Calu3 (cell line): ENCODE data around the gene GPATCH11. TPM values are rescaled to one million over a fixed set of nuclear protein-coding genes. Genes with fewer than 3 reads are reported as not detected.

ENCODE experiments used
- BruUV-seq: library from RNA; stranded (reverse); fragments of 400-500 nt; replicated peaks from 2 replicates; lab custom pipeline; 2021; lab: Mats Ljungman, UMichigan
- CTCF ChIA-PET: fragments of 300-600 bp; sonication (Branson Sonifier 250); formaldehyde crosslinking; loops from one replicate; lab custom pipeline; 2022; ENCODE audit warnings: antibody characterized with exemption; lab: Charles Lee
- DNase-seq: peaks from one replicate; pipeline ENCODE4 v3.0.0; 2022
- H3K27ac Mint-ChIP-seq: one replicate; pipeline ENCODE4 v1.8.0; 2022; ENCODE audit warnings: mixed read lengths; ENCODE audit not compliant: unreplicated experiment
- H3K27me3 Mint-ChIP-seq: one replicate; pipeline ENCODE4 v1.8.0; 2022; ENCODE audit warnings: mixed read lengths; ENCODE audit not compliant: unreplicated experiment
- H3K36me3 Mint-ChIP-seq: one replicate; pipeline ENCODE4 v1.8.0; 2022; ENCODE audit warnings: mild to moderate bottlenecking, moderate library complexity, mixed read lengths; ENCODE audit not compliant: insufficient read depth, unreplicated experiment
- H3K4me1 Mint-ChIP-seq: one replicate; pipeline ENCODE4 v1.8.0; 2022; ENCODE audit warnings: mild to moderate bottlenecking, low read depth, mixed read lengths; ENCODE audit not compliant: unreplicated experiment
- H3K4me3 Mint-ChIP-seq: one replicate; pipeline ENCODE4 v1.8.0; 2022; ENCODE audit warnings: mild to moderate bottlenecking, low read depth, moderate library complexity, mixed read lengths; ENCODE audit not compliant: unreplicated experiment
- H3K9me3 Mint-ChIP-seq: one replicate; pipeline ENCODE4 v1.8.0; 2022; ENCODE audit warnings: low read depth, mixed read lengths; ENCODE audit not compliant: unreplicated experiment
- CTCF ChIP-seq: fragments of 200-600 bp; IDR thresholded peaks from one replicate; pipeline ENCODE4 v1.8.0; 2022; ENCODE audit warnings: antibody characterized with exemption; ENCODE audit not compliant: unreplicated experiment
- intact Hi-C: fragments of 100-400 bp; cut with micrococcal nuclease; formaldehyde crosslinking; loops from one replicate; pipeline ENCODE4 v1.10.0; 2022; ENCODE audit not compliant: unreplicated experiment
- total RNA-seq: library from RNA; stranded (reverse); gene quantifications from 2 replicates; pipeline ENCODE4 v1.2.3, GENCODE V29; 2022

Gene GPATCH11
- total RNA-seq, 1 experiment from 2014 or later = 5.4 TPM

- no peak for TF ChIP-seq CTCF
- CTCF ChIA-PET = no interaction called here
- Mint-ChIP-seq H3K4me1 (no peaks in the 10 kb centered on the region), H3K9me3 (no peaks in the 10 kb centered on the region), H3K36me3 (peaks cover 9% of the 10 kb centered on the region), H3K27ac (no peak overlapping the region), H3K4me3 (no peak overlapping the region), H3K27me3 (no peaks in the 10 kb centered on the region)
- intact Hi-C loops = no loop called here
- no peak for DNase-seq
- no TSS peak for BruUV-seq
These were observed 15.6 kb upstream of the GPATCH11 start for GRCh38 chr2:37068686-37069085.

GRCh38 chr2:37070931-37071330, 13.4 kb upstream of the GPATCH11 start:
- Mint-ChIP-seq H3K27me3 (no peaks in the 10 kb centered on the region), H3K4me3 (no peak overlapping the region), H3K9me3 (no peaks in the 10 kb centered on the region), H3K4me1 (no peaks in the 10 kb centered on the region), H3K36me3 (no peaks in the 10 kb centered on the region), H3K27ac (no peak overlapping the region)
- no peak for TF ChIP-seq CTCF
- intact Hi-C loops = no loop called here
- CTCF ChIA-PET = no interaction called here
- no peak for DNase-seq
- BruUV-seq = no TSS peak

- H3K36me3 Mint-ChIP-seq = peaks cover 8% of the 10 kb centered on the region
- intact Hi-C loops = no loop called here
- no peaks in the 10 kb centered on the region for H3K4me1 Mint-ChIP-seq
- no peak for DNase-seq
- no peaks in the 10 kb centered on the region for H3K9me3 Mint-ChIP-seq
- no peak for TF ChIP-seq CTCF
- CTCF ChIA-PET = no interaction called here
- no peaks in the 10 kb centered on the region for H3K27me3 Mint-ChIP-seq
- no peak overlapping the region for H3K4me3 Mint-ChIP-seq
- BruUV-seq = no TSS peak
- no peak overlapping the region for H3K27ac Mint-ChIP-seq
These were observed 4.1 kb upstream of the GPATCH11 start for GRCh38 chr2:37080266-37080665.

GRCh38 chr2:37080689-37081088, 3.6 kb upstream of the GPATCH11 start:
- no TSS peak for BruUV-seq
- CTCF ChIA-PET = no interaction called here
- no peak overlapping the region for H3K4me3 Mint-ChIP-seq

More at GRCh38 chr2:37080689-37081088, 3.6 kb upstream of the GPATCH11 start:
- H3K9me3 Mint-ChIP-seq = no peaks in the 10 kb centered on the region
- H3K27ac Mint-ChIP-seq = no peak overlapping the region
- no peaks in the 10 kb centered on the region for H3K27me3 Mint-ChIP-seq
- no peaks in the 10 kb centered on the region for H3K4me1 Mint-ChIP-seq
- no peak for TF ChIP-seq CTCF
- no peak for DNase-seq
- intact Hi-C loops = no loop called here
- H3K36me3 Mint-ChIP-seq = peaks cover 8% of the 10 kb centered on the region
